ENCODE data around the gene SLC1A2.

- TF ChIP-seq ZFP3 (CRISPR knock-in tag; IDR thresholded peaks at IDR 0.05) (no peak), ISL1 (CRISPR knock-in tag; IDR thresholded peaks at IDR 0.05) (no peak), ZNF8 (CRISPR knock-in tag; IDR thresholded peaks at IDR 0.05) (no peak), TSHZ2 (CRISPR knock-in tag; IDR thresholded peaks at IDR 0.05) (no peak), RARB (CRISPR knock-in tag; IDR thresholded peaks at IDR 0.05) (no peak), ZNF565 (CRISPR knock-in tag; conservative IDR thresholded peaks at IDR 0.05; ENCODE audit: low read depth) (no peak), PPARA (CRISPR knock-in tag; IDR thresholded peaks at IDR 0.05; ENCODE audit: borderline replicate concordance) (no peak), PATZ1 (CRISPR knock-in tag; IDR thresholded peaks at IDR 0.05; ENCODE audit: borderline replicate concordance) (no peak), TOX (CRISPR knock-in tag; IDR thresholded peaks at IDR 0.05; ENCODE audit: borderline replicate concordance) (no peak), OSR1 (CRISPR knock-in tag; IDR thresholded peaks at IDR 0.05) (no peak), BACH2 (CRISPR knock-in tag; IDR thresholded peaks at IDR 0.05; ENCODE audit: borderline replicate concordance) (no peak)
Observed at GRCh38 chr11:35277827-35278226, 141.5 kb downstream of the SLC1A2 start.

Data from SK-N-SH treated with all-trans-retinoic acid at 6 μM for 48 hours (cell line).